ENCODE results near the gene SERPINA9.
"Not testable (repeated sequence)": the region's sequence is repeated elsewhere in the genome, so short reads cannot be mapped to it uniquely, and the experiment has no call there.

Gene SERPINA9

DNA sequence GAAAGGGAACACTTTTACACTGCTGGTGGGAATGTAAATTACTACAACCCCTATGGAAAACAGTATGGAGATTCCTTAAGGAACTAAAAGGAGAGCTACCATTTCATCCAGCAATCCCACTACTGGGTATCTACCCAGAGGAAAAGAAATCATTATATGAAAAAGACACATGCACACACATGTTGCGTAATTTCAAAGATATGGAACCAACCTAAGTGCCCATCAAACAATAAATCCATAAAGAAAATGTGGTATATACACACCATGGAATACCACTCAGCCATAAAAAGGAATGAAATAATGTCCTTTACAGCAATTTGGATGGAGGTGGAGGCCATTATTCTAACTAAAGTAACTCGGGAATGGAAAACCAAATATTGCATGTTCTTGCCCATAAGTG is 34.5 kb upstream of the SERPINA9 start:
- not testable (repeated sequence) for H3K27ac ChIP-seq (ENCODE audit: insufficient read depth, low read depth, low read length, poor library complexity, severe bottlenecking); H3K27me3 ChIP-seq (ENCODE audit: control insufficient read depth, insufficient read depth, low read length, poor library complexity, severe bottlenecking); H3K4me1 ChIP-seq (ENCODE audit: control insufficient read depth, insufficient read depth, low read length); H3K4me3 ChIP-seq (ENCODE audit: insufficient read depth, low read depth, low read length); H3K36me3 ChIP-seq (ENCODE audit: control insufficient read depth, insufficient read depth, low read length); H3K9me3 ChIP-seq (ENCODE audit: control insufficient read depth, low read length)
- WGBS, 2 experiments: 80 to 97% methylated on average over 2 of the region's 2 CpGs

- Histone ChIP-seq H3K36me3 (ENCODE audit: control insufficient read depth, insufficient read depth, low read length) (no peaks in the 10 kb centered on the region), H3K9me3 (ENCODE audit: control insufficient read depth, low read length) (no peaks in the 10 kb centered on the region), H3K4me1 (ENCODE audit: control insufficient read depth, insufficient read depth, low read length) (no peaks in the 10 kb centered on the region), H3K4me3 (ENCODE audit: insufficient read depth, low read depth, low read length) (no peak within 1 kb of the TSS), H3K27me3 (ENCODE audit: control insufficient read depth, insufficient read depth, low read length, poor library complexity, severe bottlenecking) (no peaks in the 10 kb centered on the region), H3K27ac (ENCODE audit: insufficient read depth, low read depth, low read length, poor library complexity, severe bottlenecking) (no peak within 1 kb of the TSS)
- 75 to 87% methylated on average over 3 of the region's 3 CpGs for WGBS, 2 experiments
These were observed 33.4 kb upstream of the SERPINA9 start, which contains the start of gene SERPINA12 for GRCh38 chr14:94509356-94509755. Gene SERPINA12, minus strand, starts transcription at chr14:94509469. Its CDS starts 11,072 bp downstream, at chr14:94498397.

- no peaks in the 10 kb centered on the region for H3K36me3 ChIP-seq (ENCODE audit: control insufficient read depth, insufficient read depth, low read length)
- H3K9me3 ChIP-seq (ENCODE audit: control insufficient read depth, low read length): no peaks in the 10 kb centered on the region
- H3K4me1 ChIP-seq (ENCODE audit: control insufficient read depth, insufficient read depth, low read length): no peaks in the 10 kb centered on the region
- H3K4me3 ChIP-seq (ENCODE audit: insufficient read depth, low read depth, low read length): no peak overlapping the region
- no peak overlapping the region for H3K27ac ChIP-seq (ENCODE audit: insufficient read depth, low read depth, low read length, poor library complexity, severe bottlenecking)
- 94% methylated on average over 8 of the region's 8 CpGs for WGBS, 2 experiments
- no peaks in the 10 kb centered on the region for H3K27me3 ChIP-seq (ENCODE audit: control insufficient read depth, insufficient read depth, low read length, poor library complexity, severe bottlenecking)
These were observed 29.6 kb upstream of the SERPINA9 start for GRCh38 chr14:94505641-94506040.

DNA sequence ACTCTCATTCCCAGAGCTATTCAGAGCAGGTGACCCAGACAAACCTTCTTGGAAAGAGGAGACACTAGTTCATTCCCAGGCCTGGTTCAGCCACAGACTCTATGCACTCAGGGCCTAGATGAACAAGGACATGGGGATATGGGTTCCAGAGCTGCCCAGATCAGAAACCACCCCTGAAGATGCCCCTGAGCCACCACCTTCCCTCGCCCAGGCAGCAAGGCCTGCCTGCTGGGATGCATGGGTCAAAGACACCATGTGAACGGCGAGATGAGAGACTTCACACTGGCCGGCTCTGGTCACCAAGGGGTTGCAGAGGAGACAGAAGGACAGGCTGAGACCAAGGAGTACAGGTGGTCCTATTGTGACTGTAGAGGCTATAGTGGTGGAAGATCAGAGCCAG is 29.2 kb upstream of the SERPINA9 start:
- H3K4me3 ChIP-seq (ENCODE audit: insufficient read depth, low read depth, low read length): no peak overlapping the region
- H3K36me3 ChIP-seq (ENCODE audit: control insufficient read depth, insufficient read depth, low read length): no peaks in the 10 kb centered on the region
- no peaks in the 10 kb centered on the region for H3K4me1 ChIP-seq (ENCODE audit: control insufficient read depth, insufficient read depth, low read length)
- 93 to 96% methylated on average over 4 of the region's 4 CpGs for WGBS, 2 experiments
- no peak overlapping the region for H3K27ac ChIP-seq (ENCODE audit: insufficient read depth, low read depth, low read length, poor library complexity, severe bottlenecking)
- no peaks in the 10 kb centered on the region for H3K27me3 ChIP-seq (ENCODE audit: control insufficient read depth, insufficient read depth, low read length, poor library complexity, severe bottlenecking)
- H3K9me3 ChIP-seq (ENCODE audit: control insufficient read depth, low read length): no peaks in the 10 kb centered on the region

DNA sequence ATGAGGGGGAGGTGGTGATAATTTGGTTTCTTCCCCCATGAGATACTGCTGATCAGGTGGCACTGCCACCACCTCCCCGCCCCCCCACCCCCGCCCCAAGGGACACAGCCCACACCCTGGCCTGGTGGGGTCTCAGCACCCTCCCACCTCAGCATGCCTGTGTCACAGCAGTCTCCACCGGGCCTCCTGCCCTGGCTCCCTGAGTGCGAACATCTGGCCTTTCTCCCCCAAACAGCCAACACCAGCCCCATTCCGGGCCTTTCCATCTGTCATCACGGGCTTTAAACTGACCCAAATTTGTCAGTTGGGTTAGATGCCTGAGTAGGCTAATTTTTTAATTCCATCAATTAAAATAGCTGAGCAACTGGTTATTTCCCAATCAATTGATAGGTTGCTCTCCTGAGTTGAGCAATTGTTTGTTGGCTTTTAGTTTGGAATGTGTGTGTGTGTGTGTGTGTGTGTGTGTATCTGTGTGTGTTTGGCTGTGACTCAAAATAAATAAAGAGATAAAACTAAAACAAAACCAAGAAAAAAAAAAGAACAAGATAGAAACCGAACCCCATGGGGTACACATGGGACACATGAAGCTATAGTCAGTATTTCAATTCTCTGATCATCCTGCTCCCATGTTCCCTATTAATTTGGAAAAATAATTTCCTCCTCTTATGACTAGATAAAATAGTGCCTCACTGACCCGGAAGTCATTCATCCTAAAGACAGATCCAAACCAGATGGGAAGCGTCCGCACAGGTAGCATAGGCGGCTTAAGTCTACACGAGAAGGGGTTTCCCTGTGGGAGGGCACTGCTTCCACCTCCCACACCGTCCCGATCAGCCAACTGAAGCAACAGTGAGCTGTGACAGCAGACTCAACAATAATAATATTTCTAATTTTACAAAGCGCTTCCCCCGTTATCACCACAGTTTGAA is 25.9 kb upstream of the SERPINA9 start:
- H3K4me3 ChIP-seq (ENCODE audit: insufficient read depth, low read depth, low read length): no peak overlapping the region
- H3K27ac ChIP-seq (ENCODE audit: insufficient read depth, low read depth, low read length, poor library complexity, severe bottlenecking): no peak overlapping the region
- H3K9me3 ChIP-seq (ENCODE audit: control insufficient read depth, low read length): no peaks in the 10 kb centered on the region
- no peaks in the 10 kb centered on the region for H3K36me3 ChIP-seq (ENCODE audit: control insufficient read depth, insufficient read depth, low read length)
- no peaks in the 10 kb centered on the region for H3K27me3 ChIP-seq (ENCODE audit: control insufficient read depth, insufficient read depth, low read length, poor library complexity, severe bottlenecking)
- no peaks in the 10 kb centered on the region for H3K4me1 ChIP-seq (ENCODE audit: control insufficient read depth, insufficient read depth, low read length)
- WGBS, 2 experiments: 91 to 94% methylated on average over 14 to 15 of the region's 16 CpGs

- WGBS, 2 experiments: 91 to 96% methylated on average over 3 of the region's 3 CpGs
- Histone ChIP-seq H3K9me3 (ENCODE audit: control insufficient read depth, low read length) (no peaks in the 10 kb centered on the region), H3K27me3 (ENCODE audit: control insufficient read depth, insufficient read depth, low read length, poor library complexity, severe bottlenecking) (no peaks in the 10 kb centered on the region), H3K4me1 (ENCODE audit: control insufficient read depth, insufficient read depth, low read length) (no peaks in the 10 kb centered on the region), H3K36me3 (ENCODE audit: control insufficient read depth, insufficient read depth, low read length) (no peaks in the 10 kb centered on the region), H3K27ac (ENCODE audit: insufficient read depth, low read depth, low read length, poor library complexity, severe bottlenecking) (no peak overlapping the region), H3K4me3 (ENCODE audit: insufficient read depth, low read depth, low read length) (no peak overlapping the region)
These were observed 24.3 kb upstream of the SERPINA9 start for GRCh38 chr14:94500264-94500663.

GRCh38 chr14:94499673-94500072 is 23.7 kb upstream of the SERPINA9 start:
- Histone ChIP-seq H3K36me3 (ENCODE audit: control insufficient read depth, insufficient read depth, low read length) (no peaks in the 10 kb centered on the region), H3K27ac (ENCODE audit: insufficient read depth, low read depth, low read length, poor library complexity, severe bottlenecking) (no peak overlapping the region), H3K27me3 (ENCODE audit: control insufficient read depth, insufficient read depth, low read length, poor library complexity, severe bottlenecking) (no peaks in the 10 kb centered on the region), H3K4me3 (ENCODE audit: insufficient read depth, low read depth, low read length) (no peak overlapping the region), H3K9me3 (ENCODE audit: control insufficient read depth, low read length) (no peaks in the 10 kb centered on the region), H3K4me1 (ENCODE audit: control insufficient read depth, insufficient read depth, low read length) (no peaks in the 10 kb centered on the region)
- 87 to 91% methylated on average over 2 of the region's 2 CpGs for WGBS, 2 experiments

DNA sequence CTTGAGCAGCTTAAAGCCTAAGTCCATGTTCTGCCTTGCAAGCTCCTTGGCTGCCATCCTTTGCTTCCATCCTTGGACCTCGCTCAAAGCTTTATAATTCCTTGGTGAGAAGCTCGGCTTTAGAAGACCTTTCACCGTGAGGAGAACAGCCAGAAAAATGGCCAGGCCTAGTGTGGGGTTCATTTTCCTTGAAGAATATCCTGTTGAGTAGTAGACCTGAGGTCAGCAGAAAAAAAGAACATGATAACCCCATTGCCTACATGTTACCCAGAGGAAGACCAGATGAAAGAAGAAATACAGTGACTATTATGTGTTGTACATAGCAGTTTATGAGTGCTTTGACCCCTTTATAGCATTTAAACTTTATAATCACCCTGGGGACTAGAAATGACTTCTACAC is 22.2 kb upstream of the SERPINA9 start:
- Histone ChIP-seq H3K4me1 (ENCODE audit: control insufficient read depth, insufficient read depth, low read length) (no peaks in the 10 kb centered on the region), H3K9me3 (ENCODE audit: control insufficient read depth, low read length) (no peaks in the 10 kb centered on the region), H3K4me3 (ENCODE audit: insufficient read depth, low read depth, low read length) (no peak overlapping the region), H3K27me3 (ENCODE audit: control insufficient read depth, insufficient read depth, low read length, poor library complexity, severe bottlenecking) (no peaks in the 10 kb centered on the region), H3K36me3 (ENCODE audit: control insufficient read depth, insufficient read depth, low read length) (no peaks in the 10 kb centered on the region), H3K27ac (ENCODE audit: insufficient read depth, low read depth, low read length, poor library complexity, severe bottlenecking) (no peak overlapping the region)
- 95 to 96% methylated on average over 3 of the region's 3 CpGs for WGBS, 2 experiments

GRCh38 chr14:94494085-94494484 is 18.1 kb upstream of the SERPINA9 start:
- Histone ChIP-seq H3K27ac (ENCODE audit: insufficient read depth, low read depth, low read length, poor library complexity, severe bottlenecking) (no peak overlapping the region), H3K4me1 (ENCODE audit: control insufficient read depth, insufficient read depth, low read length) (no peaks in the 10 kb centered on the region), H3K4me3 (ENCODE audit: insufficient read depth, low read depth, low read length) (no peak overlapping the region), H3K27me3 (ENCODE audit: control insufficient read depth, insufficient read depth, low read length, poor library complexity, severe bottlenecking) (no peaks in the 10 kb centered on the region), H3K36me3 (ENCODE audit: control insufficient read depth, insufficient read depth, low read length) (no peaks in the 10 kb centered on the region), H3K9me3 (ENCODE audit: control insufficient read depth, low read length) (no peaks in the 10 kb centered on the region)
- WGBS, 2 experiments: 91 to 96% methylated on average over 4 of the region's 4 CpGs

GRCh38 chr14:94491511-94491910 is 15.5 kb upstream of the SERPINA9 start:
- H3K9me3 ChIP-seq (ENCODE audit: control insufficient read depth, low read length): no peaks in the 10 kb centered on the region
- H3K36me3 ChIP-seq (ENCODE audit: control insufficient read depth, insufficient read depth, low read length): no peaks in the 10 kb centered on the region
- H3K4me3 ChIP-seq (ENCODE audit: insufficient read depth, low read depth, low read length): no peak overlapping the region
- no peaks in the 10 kb centered on the region for H3K27me3 ChIP-seq (ENCODE audit: control insufficient read depth, insufficient read depth, low read length, poor library complexity, severe bottlenecking)
- no peak overlapping the region for H3K27ac ChIP-seq (ENCODE audit: insufficient read depth, low read depth, low read length, poor library complexity, severe bottlenecking)
- WGBS, 2 experiments: 84 to 86% methylated on average over 4 of the region's 4 CpGs
- no peaks in the 10 kb centered on the region for H3K4me1 ChIP-seq (ENCODE audit: control insufficient read depth, insufficient read depth, low read length)
